ENCODE measurements around the gene CNIH1. TPM values are rescaled to one million over a fixed set of nuclear protein-coding genes. Genes with fewer than 3 reads are reported as not detected.

CNIH1 gene
- total and polyA plus RNA-seq, 2 of the 13 experiments (the other 11 are each of a cell fraction or from before 2014, with no cell fraction given): 166 to 421 TPM

- TF ChIP-seq KAT8 (CRISPR knock-in tag; IDR thresholded peaks at IDR 0.05): no peak
- 0 out of 2 replicates have a peak, but pooled peaks have one; percentile 4 for TF ChIP-seq ZBTB39 (CRISPR knock-in tag; IDR thresholded peaks at IDR 0.05)
- 0 out of 2 replicates have a peak, but pooled peaks have one; percentile 35 for TF ChIP-seq IKZF5 (CRISPR knock-in tag; IDR thresholded peaks at IDR 0.05)
- TF ChIP-seq ERF (CRISPR knock-in tag; IDR thresholded peaks at IDR 0.05): peak; percentile 43; the same call in 1 of the 2 replicates
- 0 out of 2 replicates have a peak, but pooled peaks have one; percentile 9 for TF ChIP-seq PHF21A (CRISPR knock-in tag; IDR thresholded peaks at IDR 0.05)
- TF ChIP-seq NKX3-1 (CRISPR knock-in tag; IDR thresholded peaks at IDR 0.05): no peak
- no peak for TF ChIP-seq CENPBD1 (CRISPR knock-in tag; IDR thresholded peaks at IDR 0.05; ENCODE audit: borderline replicate concordance, low read depth)
- TF ChIP-seq TEAD3 (CRISPR knock-in tag; optimal IDR thresholded peaks at IDR 0.05; ENCODE audit: borderline replicate concordance): peak; percentile 5
- TF ChIP-seq ZNF792 (CRISPR knock-in tag; IDR thresholded peaks at IDR 0.05): 0 out of 2 replicates have a peak, but pooled peaks have one; percentile 3
- no peak for TF ChIP-seq ZBED4 (CRISPR knock-in tag; IDR thresholded peaks at IDR 0.05; ENCODE audit: borderline replicate concordance)
These were observed 700 bp downstream of the CNIH1 start (continued) for GRCh38 chr14:54440476-54440872.

Data from HepG2 (cell line).